HepG2 (cell line): Measurements from ENCODE around the gene ZBTB7A.

Experiments
- AGO2 ChIP-seq: fragments of 200-400 bp; formaldehyde crosslinking; optimal IDR thresholded peaks from 2 replicates; pipeline ENCODE3; 2017; ENCODE audit warnings: mild to moderate bottlenecking, low read depth, low read length, moderate library complexity
- FOXA1 ChIP-seq, 2 experiments: fragments of 450-650 bp in 1 of 2; sonication (generic) in 1 of 2; formaldehyde crosslinking in 1 of 2; IDR thresholded peaks; 2 replicates each; pipeline versions ENCODE4 v1.4.0 to v1.6.1; 2016 to 2020; ENCODE audit warnings: missing genetic modification reagents in 1 of 2
- SMC3 ChIP-seq: IDR thresholded peaks from 2 replicates; pipeline ENCODE4 v1.6.1; 2011; ENCODE audit warnings: low read length, improper control_type of control experiment
- ZNF772 ChIP-seq: sonication (generic); formaldehyde crosslinking; IDR thresholded peaks from 2 replicates; pipeline ENCODE4 v1.5.0; 2020; ENCODE audit warnings: mild to moderate bottlenecking, missing genetic modification reagents
- TF ChIP-seq, protein P1 (sequence below): sonication (generic); formaldehyde crosslinking; IDR thresholded peaks from 2 replicates; pipeline ENCODE4 v1.9.0; 2021; ENCODE audit warnings: missing genetic modification reagents, mild to moderate bottlenecking, borderline replicate concordance

GRCh38 chr19:4081441-4082129 lies 14.9 kb upstream of the ZBTB7A start:
- no peak for TF ChIP-seq ZNF772
- TF ChIP-seq, protein P1, sequence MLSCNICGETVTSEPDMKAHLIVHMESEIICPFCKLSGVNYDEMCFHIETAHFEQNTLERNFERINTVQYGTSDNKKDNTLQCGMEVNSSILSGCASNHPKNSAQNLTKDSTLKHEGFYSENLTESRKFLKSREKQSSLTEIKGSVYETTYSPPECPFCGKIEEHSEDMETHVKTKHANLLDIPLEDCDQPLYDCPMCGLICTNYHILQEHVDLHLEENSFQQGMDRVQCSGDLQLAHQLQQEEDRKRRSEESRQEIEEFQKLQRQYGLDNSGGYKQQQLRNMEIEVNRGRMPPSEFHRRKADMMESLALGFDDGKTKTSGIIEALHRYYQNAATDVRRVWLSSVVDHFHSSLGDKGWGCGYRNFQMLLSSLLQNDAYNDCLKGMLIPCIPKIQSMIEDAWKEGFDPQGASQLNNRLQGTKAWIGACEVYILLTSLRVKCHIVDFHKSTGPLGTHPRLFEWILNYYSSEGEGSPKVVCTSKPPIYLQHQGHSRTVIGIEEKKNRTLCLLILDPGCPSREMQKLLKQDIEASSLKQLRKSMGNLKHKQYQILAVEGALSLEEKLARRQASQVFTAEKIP (CRISPR knock-in tag) = no peak
- TF ChIP-seq SMC3 = no peak
- TF ChIP-seq FOXA1 (IDR thresholded peaks at IDR 0.05) = no peak
- no peak for TF ChIP-seq FOXA1 (CRISPR knock-in tag; IDR thresholded peaks at IDR 0.05)
- no peak for TF ChIP-seq AGO2
